Stimulated activated CD4-positive, alpha-beta T cell treated with anti-CD3 and anti-CD28 coated beads, Interleukin-15, amount 100 ng/mL, for 24 hours (primary cell): ENCODE measurements around the gene SUGCT.

ENCODE experiments used
- DNase-seq: peaks from one replicate; pipeline ENCODE4 v3.0.0-alpha.2; 2020

Gene SUGCT

GRCh38 chr7:40419806-40420205 is 285.0 kb downstream of the SUGCT start:
- no peak for DNase-seq

- no peak for DNase-seq
Observed at GRCh38 chr7:40421433-40421832, 286.6 kb downstream of the SUGCT start.

- DNase-seq = no peak
Observed at GRCh38 chr7:40425696-40426095, 290.9 kb downstream of the SUGCT start.

- DNase-seq = no peak
Observed at GRCh38 chr7:40428421-40428820, 293.6 kb downstream of the SUGCT start.

GRCh38 chr7:40429826-40430225 is 295.0 kb downstream of the SUGCT start:
- no peak for DNase-seq

GRCh38 chr7:40432046-40432445 is 297.2 kb downstream of the SUGCT start:
- no peak for DNase-seq

- no peak for DNase-seq
Observed at GRCh38 chr7:40436710-40437109, 301.9 kb downstream of the SUGCT start.

- no peak for DNase-seq
Observed at GRCh38 chr7:40437498-40437897, 302.7 kb downstream of the SUGCT start.

- DNase-seq = no peak
Observed at GRCh38 chr7:40437936-40438634, 303.3 kb downstream of the SUGCT start.

- no peak for DNase-seq
Observed at GRCh38 chr7:40439686-40440085, 304.9 kb downstream of the SUGCT start.

- DNase-seq = no peak
Observed at GRCh38 chr7:40447345-40447744, 312.5 kb downstream of the SUGCT start.

GRCh38 chr7:40455485-40455884 is 320.7 kb downstream of the SUGCT start:
- DNase-seq = no peak

GRCh38 chr7:40457776-40458480 is 323.1 kb downstream of the SUGCT start:
- no peak for DNase-seq

GRCh38 chr7:40463446-40463845 is 328.6 kb downstream of the SUGCT start:
- DNase-seq = no peak

GRCh38 chr7:40468891-40469864 is 334.4 kb downstream of the SUGCT start:
- no peak for DNase-seq

- no peak for DNase-seq
Observed at GRCh38 chr7:40470091-40470592, 335.3 kb downstream of the SUGCT start.

- no peak for DNase-seq
Observed at GRCh38 chr7:40470817-40471216, 336.0 kb downstream of the SUGCT start.

GRCh38 chr7:40471891-40472290 is 337.1 kb downstream of the SUGCT start:
- no peak for DNase-seq

- DNase-seq = no peak
Observed at GRCh38 chr7:40474790-40475680, 340.2 kb downstream of the SUGCT start.

GRCh38 chr7:40475681-40475982 is 340.8 kb downstream of the SUGCT start:
- no peak for DNase-seq

GRCh38 chr7:40477094-40477493 is 342.3 kb downstream of the SUGCT start:
- DNase-seq = no peak

- no peak for DNase-seq
Observed at GRCh38 chr7:40482845-40483244, 348.0 kb downstream of the SUGCT start.
